H1 (cell line): ENCODE data around the gene TMEM108. TPM values are rescaled to one million over a fixed set of nuclear protein-coding genes. Genes with fewer than 3 reads are reported as not detected.

ENCODE experiments used
- CTCF ChIA-PET: fragments of 300-600 bp; sonication (Branson Sonifier 250); formaldehyde crosslinking; loops from one replicate; lab custom pipeline; 2021; ENCODE audit not compliant: partially characterized antibody; lab: Charles Lee
- POLR2A ChIA-PET: fragments of 300-600 bp; sonication (Branson Sonifier 250); formaldehyde crosslinking; loops from one replicate; lab custom pipeline; 2021; ENCODE audit warnings: inconsistent platforms; ENCODE audit not compliant: partially characterized antibody; lab: Charles Lee
- DNase-seq, 2 experiments: peaks; one replicate each; pipeline versions ENCODE4 v3.0.0 to v3.0.0-alpha.2; 2010 to 2022; ENCODE audit warnings: low spot score in 2 of 2, low read depth in 1 of 2, mixed read lengths in 1 of 2
- FAIRE-seq: peaks from 2 replicates; lab custom pipeline; 2011; peaks lifted over from hg19 to GRCh38; lab: Jason Lieb, UNC
- H2AFZ ChIP-seq: 2 replicates; pipeline ENCODE4 v1.8.1; 2012; ENCODE audit warnings: low read length, inconsistent platforms
- H2AK5ac ChIP-seq: 2 replicates; pipeline ENCODE4 v1.6.1; 2013; ENCODE audit warnings: low read depth, low read length
- H2BK120ac ChIP-seq: replicated peaks from 2 replicates; pipeline ENCODE3; 2013; ENCODE audit warnings: low read depth, low read length, inconsistent platforms
- H2BK12ac ChIP-seq: 2 replicates; pipeline ENCODE4 v1.6.1; 2013; ENCODE audit warnings: low read depth, low read length
- H2BK15ac ChIP-seq: 2 replicates; pipeline ENCODE4 v1.6.1; 2013; ENCODE audit warnings: low read length
- H2BK20ac ChIP-seq: 2 replicates; pipeline ENCODE4 v1.6.1; 2013; ENCODE audit warnings: low read length
- H2BK5ac ChIP-seq: 2 replicates; pipeline ENCODE4 v1.6.1; 2013; ENCODE audit warnings: low read depth, low read length
- H3K14ac ChIP-seq: 2 replicates; pipeline ENCODE4 v1.6.1; 2013; ENCODE audit warnings: inconsistent platforms; ENCODE audit not compliant: insufficient read length
- H3K18ac ChIP-seq: 2 replicates; pipeline ENCODE4 v1.6.1; 2013; ENCODE audit warnings: low read length; ENCODE audit errors: extremely low read depth
- H3K23ac ChIP-seq: 2 replicates; pipeline ENCODE4 v1.6.1; 2013; ENCODE audit warnings: inconsistent platforms; ENCODE audit not compliant: insufficient read length
- H3K23me2 ChIP-seq: 2 replicates; pipeline ENCODE4 v1.6.1; 2013; ENCODE audit warnings: low read depth, low read length
- H3K27ac ChIP-seq: 2 replicates; pipeline ENCODE4 v1.6.1; 2011; ENCODE audit warnings: low read depth, low read length, inconsistent platforms
- H3K27me3 ChIP-seq, 4 experiments: replicated peaks in 1 of 4; 1 replicate in 1 of 4; 2 replicates in 3 of 4; pipeline versions ENCODE4 v1.6.1 to v1.8.1; 2011 to 2013; ENCODE audit warnings: low read length in 3 of 4, mild to moderate bottlenecking in 3 of 4, inconsistent platforms in 2 of 4, mixed read lengths in 2 of 4, moderate library complexity in 1 of 4; ENCODE audit not compliant: control insufficient read depth in 3 of 4, insufficient read depth in 3 of 4; ENCODE audit errors: extremely low read depth in 1 of 4
- H3K36me3 ChIP-seq, 4 experiments: 2 replicates each; pipeline versions ENCODE4 v1.6.1 to v1.8.1; 2011 to 2013; ENCODE audit warnings: mild to moderate bottlenecking in 4 of 4, low read length in 3 of 4, moderate library complexity in 2 of 4, control low read depth in 1 of 4, inconsistent platforms in 1 of 4; ENCODE audit not compliant: insufficient read depth in 4 of 4, control insufficient read depth in 2 of 4
- H3K4ac ChIP-seq: replicated peaks from 2 replicates; pipeline ENCODE3; 2013; ENCODE audit warnings: low read length, low read depth, mixed read lengths, inconsistent platforms; ENCODE audit not compliant: insufficient read length
- H3K4me1 ChIP-seq, 4 experiments: replicated peaks in 1 of 4; 1 replicate in 1 of 4; 2 replicates in 3 of 4; pipeline versions ENCODE4 v1.6.1 to v1.8.1; 2011 to 2013; ENCODE audit warnings: low read length in 3 of 4, inconsistent platforms in 2 of 4, mixed read lengths in 1 of 4; ENCODE audit not compliant: insufficient read depth in 4 of 4, control insufficient read depth in 3 of 4
- H3K4me2 ChIP-seq, 2 experiments: 2 replicates each; pipeline versions ENCODE4 v1.6.1 to v1.8.1; 2011 to 2013; ENCODE audit warnings: low read depth in 2 of 2, low read length in 2 of 2, control low read depth in 1 of 2, inconsistent platforms in 1 of 2, mild to moderate bottlenecking in 1 of 2; ENCODE audit not compliant: insufficient read depth in 1 of 2
- H3K4me3 ChIP-seq, 4 experiments: fragments of 200-600, 300-600 bp in 1 of 4; sonication (generic), shearing (Covaris generic), sonication (Bioruptor Twin) in 1 of 4; 2 replicates each; pipeline versions ENCODE4 v1.5.1 to v1.8.1; 2011 to 2016; ENCODE audit warnings: low read length in 4 of 4, low read depth in 3 of 4, control low read depth in 2 of 4, inconsistent platforms in 2 of 4, mild to moderate bottlenecking in 2 of 4, mixed read lengths in 1 of 4, moderate library complexity in 1 of 4; ENCODE audit not compliant: insufficient read depth in 2 of 4; ENCODE audit errors: extremely low read depth in 1 of 4
- H3K56ac ChIP-seq: replicated peaks from 2 replicates; pipeline ENCODE3; 2013; ENCODE audit warnings: low read depth, mild to moderate bottlenecking, mixed read lengths, low read length, inconsistent platforms; ENCODE audit not compliant: insufficient read length
- H3K79me1 ChIP-seq: 2 replicates; pipeline ENCODE4 v1.6.1; 2013; ENCODE audit warnings: low read depth, low read length, control low read depth
- H3K79me2 ChIP-seq, 2 experiments: 2 replicates each; pipeline versions ENCODE4 v1.6.1 to v1.8.1; 2012 to 2013; ENCODE audit warnings: low read length in 2 of 2, mild to moderate bottlenecking in 2 of 2, inconsistent platforms in 1 of 2; ENCODE audit not compliant: insufficient read depth in 2 of 2, control insufficient read depth in 1 of 2
- H3K9ac ChIP-seq, 4 experiments: replicated peaks in 1 of 4; 1 replicate in 1 of 4; 2 replicates in 3 of 4; pipeline versions ENCODE4 v1.6.1 to v1.8.1; 2011 to 2013; ENCODE audit warnings: low read depth in 3 of 4, low read length in 3 of 4, control low read depth in 2 of 4, mild to moderate bottlenecking in 2 of 4, moderate library complexity in 2 of 4, inconsistent platforms in 1 of 4; ENCODE audit errors: extremely low read depth in 1 of 4
- H3K9me3 ChIP-seq, 2 experiments: 2 replicates each; pipeline versions ENCODE4 v1.6.1 to v1.8.1; 2012 to 2013; ENCODE audit warnings: mild to moderate bottlenecking in 2 of 2, moderate library complexity in 2 of 2, control low read depth in 1 of 2, inconsistent platforms in 1 of 2, low read depth in 1 of 2, low read length in 1 of 2, mixed read lengths in 1 of 2; ENCODE audit not compliant: insufficient read depth in 2 of 2
- H4K20me1 ChIP-seq, 2 experiments: replicated peaks in 1 of 2; 2 replicates each; pipeline versions ENCODE3 to v1.8.1; 2011 to 2013; ENCODE audit warnings: inconsistent platforms in 2 of 2, low read length in 2 of 2, mild to moderate bottlenecking in 1 of 2; ENCODE audit not compliant: insufficient read depth in 2 of 2, control insufficient read depth in 1 of 2
- H4K5ac ChIP-seq: 2 replicates; pipeline ENCODE4 v1.6.1; 2013; ENCODE audit warnings: low read length, low read depth, mixed read lengths, inconsistent platforms; ENCODE audit not compliant: insufficient read length
- H4K8ac ChIP-seq: 2 replicates; pipeline ENCODE4 v1.8.0; 2013; ENCODE audit warnings: mild to moderate bottlenecking, moderate library complexity, low read length, inconsistent platforms; ENCODE audit not compliant: insufficient read depth; ENCODE audit errors: extremely low read depth
- H4K91ac ChIP-seq: replicated peaks from 2 replicates; pipeline ENCODE3; 2013; ENCODE audit warnings: low read length, mixed read lengths, inconsistent platforms; ENCODE audit not compliant: insufficient read length
- ATF2 ChIP-seq: IDR thresholded peaks from 2 replicates; pipeline ENCODE4 v1.6.1; 2012; ENCODE audit warnings: low read length, inconsistent platforms
- CREB1 ChIP-seq: IDR thresholded peaks from 2 replicates; pipeline ENCODE4 v1.6.1; 2012; ENCODE audit warnings: inconsistent platforms
- EGR1 ChIP-seq: IDR thresholded peaks from 2 replicates; pipeline ENCODE4 v1.6.1; 2011; ENCODE audit warnings: low read depth, low read length, borderline replicate concordance
- MAFK ChIP-seq: IDR thresholded peaks from 2 replicates; pipeline ENCODE4 v1.6.1; 2012; ENCODE audit warnings: low read depth, mild to moderate bottlenecking, improper control_type of control experiment, low read length
- POU5F1 ChIP-seq: IDR thresholded peaks from 2 replicates; pipeline ENCODE4 v1.6.1; 2011; ENCODE audit warnings: low read depth, mild to moderate bottlenecking, low read length, moderate library complexity
- SIN3A ChIP-seq, 2 experiments: IDR thresholded peaks in 1 of 2; conservative IDR thresholded peaks in 1 of 2; 2 replicates each; pipeline ENCODE4 v1.6.1; 2011 to 2012; ENCODE audit warnings: low read length in 2 of 2, improper control_type of control experiment in 1 of 2, low read depth in 1 of 2, mild to moderate bottlenecking in 1 of 2
- SIX5 ChIP-seq: IDR thresholded peaks from 2 replicates; pipeline ENCODE4 v1.6.1; 2011; ENCODE audit warnings: mild to moderate bottlenecking, low read depth, low read length
- SP1 ChIP-seq: IDR thresholded peaks from 2 replicates; pipeline ENCODE4 v1.6.1; 2011; ENCODE audit warnings: low read depth, low read length
- ZNF274 ChIP-seq: IDR thresholded peaks from 2 replicates; pipeline ENCODE4 v1.7.0; 2012; ENCODE audit warnings: low read length, borderline replicate concordance; ENCODE audit errors: extremely low read depth
- WGBS, 2 experiments: shearing (Covaris generic) in 1 of 2; methylation state at CpG; one replicate each; pipeline versions ENCODE4 v1.1.6 to v1.1.7; 2013 to 2015; ENCODE audit warnings: low lambda C conversion rate in 2 of 2, mixed read lengths in 2 of 2, inconsistent platforms in 1 of 2, low coverage in 1 of 2, missing lambda C conversion rate in 1 of 2; ENCODE audit not compliant: insufficient replicate concordance in 2 of 2, insufficient coverage in 1 of 2, insufficient read length in 1 of 2; ENCODE audit errors: extremely low coverage in 1 of 2, missing lambda C conversion rate in 1 of 2; 5-methylcytosine and 5-hydroxymethylcytosine counted together
- polyA plus RNA-seq, 7 experiments: library from polyadenylated mRNA; depleted of rRNA in 3 of 7; stranded (reverse) in 5 of 7; unstranded in 2 of 7; fragments of >200 nt in 5 of 7; fragments of 200-250 nt in 2 of 7; gene quantifications; 1 replicate in 5 of 7; 2 replicates in 1 of 7; 4 replicates in 1 of 7; pipeline versions ENCODE4 v1.2.1 to v1.2.3, GENCODE V29; 2011 to 2013; ENCODE audit warnings: missing spikeins in 2 of 7, mixed read lengths in 2 of 7
- total RNA-seq: library from RNA; stranded (reverse); fragmentation: NEBNext Ultra II Directional; extraction: Animal tissue kit (Norgen Biotek cat#: 25700); gene quantifications from 2 replicates; pipeline ENCODE4 v1.2.1, GENCODE V29; 2021

Gene TMEM108
- total and polyA plus RNA-seq, 2 of the 8 experiments (the other 6 are each of a cell fraction or from before 2014, with no cell fraction given), result 14.3 to 16.2 TPM

- no peak overlapping the region for H3K56ac ChIP-seq
- no peak overlapping the region for H3K4me3 ChIP-seq
- H4K5ac ChIP-seq, result no peak overlapping the region
- no peak overlapping the region for H3K4ac ChIP-seq
- H2BK20ac ChIP-seq, result no peak overlapping the region
- no peak overlapping the region for H3K27ac ChIP-seq
- no peaks in the 10 kb centered on the region for H4K20me1 ChIP-seq
- H3K36me3 ChIP-seq, result peaks cover 0 to 3% (median 0%) of the 10 kb centered on the region in 4 experiments; a peak in 1 of 8 replicates
- H3K4me1 ChIP-seq, result no peaks in the 10 kb centered on the region
- no peak overlapping the region for H3K23ac ChIP-seq
- peaks cover 0 to 7% of the 10 kb centered on the region in 2 experiments; a peak in 1 of 4 replicates for H3K9me3 ChIP-seq
- POLR2A ChIA-PET, result no interaction called here
- no peak overlapping the region for H2AK5ac ChIP-seq
- FAIRE-seq (no peak), DNase-seq (no peak)
- no peak overlapping the region for H2AFZ ChIP-seq
- no peak overlapping the region for H3K4me2 ChIP-seq
- no peak overlapping the region for H4K8ac ChIP-seq
- H2BK5ac ChIP-seq, result no peak overlapping the region
- H2BK12ac ChIP-seq, result no peak overlapping the region
- H3K18ac ChIP-seq, result no peak overlapping the region
- CTCF ChIA-PET, result interaction anchor here (0.9 to 1.3 kb wide), 5 partner anchors 10 to 441 kb away, joined by 3 to 4 read pairs (median 3); no protein-coding TSS in a partner anchor
- H4K91ac ChIP-seq, result no peak overlapping the region
- no peak overlapping the region for H3K14ac ChIP-seq
- no peak overlapping the region for H2BK120ac ChIP-seq
- 92% methylated on average over 21 of the region's 36 CpGs; no CpG with 5 or more reads in 1 of the 2 experiments for WGBS, 2 experiments
- H3K79me1 ChIP-seq, result no peaks in the 10 kb centered on the region; the same call in 1 of the 2 replicates
- H3K79me2 ChIP-seq, result no peaks in the 10 kb centered on the region
- no peak overlapping the region for H3K9ac ChIP-seq
- H3K23me2 ChIP-seq, result no peaks in the 10 kb centered on the region
- no peak overlapping the region for H2BK15ac ChIP-seq
- no peaks in the 10 kb centered on the region for H3K27me3 ChIP-seq
- TF ChIP-seq ZNF274 (no peak), ATF2 (no peak), EGR1 (no peak), CREB1 (no peak), POU5F1 (no peak), MAFK (no peak), SIX5 (no peak), SIN3A (conservative IDR thresholded peaks at IDR 0.05 in 1 of 2, IDR thresholded peaks at IDR 0.05 in 1 of 2; ENCODE audit: low read depth in 1 of 2, low read length in 2 of 2) (no peak), SP1 (no peak)
Measured at GRCh38 chr3:133167340-133168024, 129.3 kb downstream of the TMEM108 start.
